Activated CD8-positive, alpha-beta memory T cell treated with anti-CD3 and anti-CD28 coated beads for 1 hour (primary cell): ENCODE results near the gene SLC6A15.

Experiments
- DNase-seq, 2 donors: peaks; one replicate each; pipeline ENCODE4 v3.0.0-alpha.2; 2020; ENCODE audit warnings: low read depth in 1 of 2; ENCODE audit errors: extremely low read depth in 1 of 2

The SLC6A15 gene

DNA sequence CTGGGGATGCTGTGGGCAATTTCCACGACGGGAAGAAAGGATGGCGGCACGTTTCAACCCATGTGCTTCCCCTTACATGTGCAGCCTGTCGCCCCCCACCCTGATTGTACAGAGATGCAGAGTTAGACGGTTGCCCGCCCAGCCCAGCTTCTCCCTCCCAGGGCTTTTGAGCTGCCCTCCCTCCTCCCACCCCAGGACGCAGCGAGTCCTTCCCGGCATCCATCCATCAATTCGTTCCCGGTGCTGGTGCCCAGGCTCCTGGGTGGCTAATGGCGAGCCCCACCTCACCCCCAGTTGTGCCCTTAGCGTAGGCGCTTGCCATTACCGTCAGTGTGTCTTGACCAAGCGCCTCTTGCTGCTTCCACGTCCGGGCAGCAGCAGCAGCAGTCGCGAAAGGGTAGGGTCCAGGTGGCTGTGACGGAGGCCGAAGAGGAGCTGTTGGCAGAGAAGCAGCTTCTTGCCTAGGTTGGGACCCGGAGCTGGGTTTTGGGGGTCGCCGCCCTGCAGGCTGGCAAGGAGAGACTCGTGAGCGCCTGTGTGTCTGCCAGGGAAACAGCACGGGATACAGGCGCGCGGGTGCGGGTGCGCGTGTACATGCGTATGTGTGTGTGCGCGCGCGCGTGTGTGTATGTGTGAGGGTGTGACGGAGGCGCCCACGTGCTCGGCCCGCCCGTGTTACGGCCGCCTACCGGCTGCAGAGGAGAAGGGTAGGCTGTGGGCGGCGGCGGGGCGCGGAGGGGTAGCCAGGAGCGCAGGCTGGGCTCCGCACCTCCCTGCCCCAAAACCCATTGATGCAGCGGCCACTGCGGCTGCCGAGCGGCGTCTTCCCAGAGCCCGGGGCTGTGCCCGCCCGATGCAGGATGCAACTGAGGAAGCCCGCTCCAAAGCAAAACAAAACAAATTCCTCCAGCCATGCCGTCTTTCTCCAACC, at the start of gene SLC6A15:
TSS of gene SLC6A15 (minus strand) at position 602 of the 931 bp plus-strand sequence. CDS start 20,679 bp downstream, outside the sequence.
- DNase-seq: no peak

DNA sequence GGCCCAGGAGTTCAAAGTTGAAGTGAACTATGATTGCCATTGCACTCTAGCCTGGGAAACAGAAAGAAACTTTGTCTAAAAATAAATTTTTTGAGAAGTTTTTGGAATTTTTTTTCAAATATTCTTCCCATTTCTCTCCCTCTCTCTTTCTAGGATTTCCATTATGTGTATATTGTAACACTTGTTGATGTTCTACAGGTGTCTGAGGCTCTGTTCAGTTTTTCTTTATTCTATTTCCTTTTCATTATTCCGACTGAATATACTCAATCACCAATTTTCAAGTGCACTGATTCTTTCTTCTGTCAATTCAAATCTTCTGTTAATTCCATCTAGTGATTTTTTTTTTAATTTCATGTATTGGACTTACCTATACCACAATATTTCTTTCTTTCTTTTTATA, 48.3 kb upstream of the SLC6A15 start:
- DNase-seq: no peak

GRCh38 chr12:84955298-84955697, 42.7 kb upstream of the SLC6A15 start:
- DNase-seq: no peak

GRCh38 chr12:84954415-84954814, 41.8 kb upstream of the SLC6A15 start:
- DNase-seq: no peak

DNA sequence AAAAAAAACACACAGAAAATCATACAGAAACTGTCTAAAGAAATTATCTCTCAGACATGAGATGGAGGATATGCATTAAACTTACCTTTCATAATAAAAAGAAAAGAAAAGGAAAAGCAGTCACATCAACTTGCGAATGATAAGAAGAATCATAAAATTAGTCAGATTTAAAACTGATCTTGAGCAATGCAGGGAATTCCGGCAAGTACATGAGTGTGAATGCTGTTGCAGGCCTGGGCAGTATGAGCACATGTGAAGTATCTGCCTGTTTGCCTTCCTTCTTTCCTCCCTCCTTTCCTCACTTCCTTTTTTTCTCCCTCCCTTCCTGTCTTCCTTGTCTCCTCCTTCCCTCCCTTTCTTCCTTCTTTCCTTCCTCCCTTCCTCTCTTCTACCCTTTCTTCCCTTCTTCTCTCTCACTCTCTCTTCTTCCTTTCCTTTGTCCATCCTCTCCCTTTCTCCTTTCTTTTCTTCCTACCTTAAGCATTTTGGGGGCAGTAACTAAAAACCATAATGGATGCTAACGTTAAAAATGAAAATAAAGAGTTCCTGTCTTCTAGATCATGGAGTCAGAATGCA, 38.5 kb upstream of the SLC6A15 start:
- DNase-seq: no peak

GRCh38 chr12:84946753-84947152, 34.2 kb upstream of the SLC6A15 start:
- DNase-seq: no peak

DNA sequence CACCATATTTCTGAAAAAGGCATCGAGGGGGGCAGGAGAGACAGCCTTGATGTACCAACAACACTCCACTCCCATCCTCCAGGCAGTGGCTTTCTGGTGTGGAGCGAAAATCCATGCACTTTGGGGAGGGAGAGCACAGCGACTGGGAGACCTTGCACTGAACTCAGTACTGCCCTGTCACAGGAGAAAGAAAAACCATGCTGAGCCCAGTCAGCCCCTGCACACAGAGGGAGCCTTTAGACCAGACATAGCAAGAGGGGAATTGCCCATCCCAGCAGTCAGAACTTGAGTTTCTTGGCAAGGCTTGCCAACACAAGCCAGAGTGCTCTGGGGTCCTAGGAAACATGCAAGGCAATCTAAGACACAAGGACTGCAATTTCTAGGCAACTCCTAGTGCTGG, 24.8 kb upstream of the SLC6A15 start:
- DNase-seq: no peak

DNA sequence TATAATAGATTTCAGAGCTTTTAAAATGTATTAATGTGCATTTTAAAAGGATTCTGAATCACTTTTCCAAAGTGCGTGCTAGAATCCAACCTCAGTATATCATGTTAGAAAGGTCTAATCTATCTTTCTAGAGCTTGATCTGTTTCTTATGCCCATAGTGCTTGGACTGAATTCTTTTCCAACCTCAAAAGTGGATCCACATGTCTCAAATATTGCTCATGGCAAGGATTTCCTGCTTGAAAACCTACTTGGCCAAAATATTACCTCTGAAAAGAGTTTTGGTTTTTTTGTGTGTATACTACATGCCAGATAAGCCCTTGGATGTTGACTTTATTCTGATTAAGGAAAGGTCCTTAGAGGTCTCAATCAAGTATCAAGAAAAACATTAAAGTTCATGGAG, 16.9 kb upstream of the SLC6A15 start:
- DNase-seq: no peak

- no peak for DNase-seq
Measured at GRCh38 chr12:84924981-84925380, 12.4 kb upstream of the SLC6A15 start.

GRCh38 chr12:84922693-84923092, 10.1 kb upstream of the SLC6A15 start:
- DNase-seq: no peak

DNA sequence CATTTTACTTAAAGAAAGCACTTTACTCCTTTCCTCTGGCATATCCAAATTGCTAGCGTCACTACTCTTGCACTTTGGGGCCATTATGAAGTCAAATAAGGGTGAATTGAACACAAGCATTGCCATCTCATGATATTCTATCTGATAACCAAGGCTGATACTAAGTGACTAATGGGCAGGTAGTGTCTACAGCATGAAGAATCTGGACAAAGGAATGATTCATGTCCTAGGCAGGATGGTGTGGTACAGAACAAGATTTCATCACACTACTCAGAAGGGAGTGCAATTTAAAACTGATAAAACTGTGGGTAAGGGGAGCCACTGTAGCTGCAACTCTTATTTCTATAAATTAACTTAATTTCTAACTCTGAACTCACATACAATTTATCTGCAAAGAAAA, 7.7 kb upstream of the SLC6A15 start:
- DNase-seq: no peak

- DNase-seq: no peak
Measured at GRCh38 chr12:84919271-84919670, 6.7 kb upstream of the SLC6A15 start.

DNA sequence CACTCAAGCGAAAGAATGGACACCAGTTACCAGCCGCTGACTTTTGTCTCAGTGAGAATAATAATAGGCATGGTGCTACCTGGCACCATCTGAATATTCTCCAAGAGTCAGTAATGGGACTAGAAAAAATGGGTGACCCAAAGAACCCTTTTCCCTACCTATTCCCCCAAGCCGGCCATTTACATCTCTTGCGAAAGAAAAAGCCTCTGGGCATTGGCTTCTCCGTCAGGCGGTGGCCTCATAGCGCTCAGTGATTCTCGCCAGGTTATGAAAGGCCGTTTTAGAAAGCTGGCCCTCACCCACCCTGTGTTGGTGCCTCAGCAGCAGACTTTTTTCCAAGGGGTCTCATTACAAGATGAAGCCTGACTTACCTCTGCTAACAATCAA, 523 bp upstream of the SLC6A15 start:
- DNase-seq: no peak

DNA sequence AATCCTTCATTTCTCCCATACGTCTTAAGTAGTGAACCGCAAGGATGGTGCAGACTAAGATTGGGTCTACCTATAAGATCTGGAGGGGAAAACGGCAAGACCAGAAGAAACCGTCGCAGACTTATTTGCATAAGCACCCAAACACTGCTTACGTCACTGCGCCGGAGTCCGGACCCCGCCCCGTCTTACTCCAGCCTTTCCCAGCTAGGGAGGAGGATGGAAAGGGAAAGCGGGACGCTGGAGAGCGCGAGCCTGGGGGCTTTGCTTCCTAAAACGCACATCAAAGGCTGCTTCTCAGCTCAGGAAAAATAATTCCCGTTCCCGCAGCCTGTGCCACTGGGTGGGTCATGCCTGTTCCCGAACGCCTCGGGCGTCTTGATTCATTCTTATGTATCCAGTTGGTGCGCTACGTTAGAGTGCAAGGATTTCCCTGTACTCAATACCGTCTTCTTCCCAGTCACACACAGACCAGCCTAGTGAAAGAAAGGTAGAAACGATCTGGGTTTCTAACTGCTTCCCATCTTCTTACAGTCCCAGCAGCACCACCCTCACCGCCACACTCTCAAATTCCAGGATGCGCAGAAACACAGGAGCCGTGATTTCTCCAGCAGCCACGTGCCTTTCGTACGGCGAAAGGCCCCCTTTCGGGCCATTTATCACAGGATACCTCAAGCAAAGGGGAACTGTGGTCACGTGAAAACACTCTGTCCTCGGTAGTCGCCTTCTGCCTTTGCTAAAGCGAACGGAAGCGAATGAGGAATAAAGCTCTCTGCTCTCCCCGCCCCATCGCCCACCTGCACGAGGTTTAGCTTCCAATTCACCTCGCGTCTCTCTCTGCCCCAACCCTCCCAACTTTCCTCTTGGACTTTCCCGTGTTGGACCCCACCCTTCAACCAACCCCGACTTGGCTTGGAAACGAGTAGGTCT, 1.1 kb downstream of the SLC6A15 start:
- DNase-seq: no peak

- no peak for DNase-seq
Measured at GRCh38 chr12:84910549-84911241, 1.9 kb downstream of the SLC6A15 start.

- no peak for DNase-seq
Measured at GRCh38 chr12:84904051-84904450, 8.5 kb downstream of the SLC6A15 start.

- no peak for DNase-seq
Measured at GRCh38 chr12:84891106-84891838, 21.3 kb downstream of the SLC6A15 start.

GRCh38 chr12:84889818-84890217, 22.8 kb downstream of the SLC6A15 start:
- DNase-seq: no peak

DNA sequence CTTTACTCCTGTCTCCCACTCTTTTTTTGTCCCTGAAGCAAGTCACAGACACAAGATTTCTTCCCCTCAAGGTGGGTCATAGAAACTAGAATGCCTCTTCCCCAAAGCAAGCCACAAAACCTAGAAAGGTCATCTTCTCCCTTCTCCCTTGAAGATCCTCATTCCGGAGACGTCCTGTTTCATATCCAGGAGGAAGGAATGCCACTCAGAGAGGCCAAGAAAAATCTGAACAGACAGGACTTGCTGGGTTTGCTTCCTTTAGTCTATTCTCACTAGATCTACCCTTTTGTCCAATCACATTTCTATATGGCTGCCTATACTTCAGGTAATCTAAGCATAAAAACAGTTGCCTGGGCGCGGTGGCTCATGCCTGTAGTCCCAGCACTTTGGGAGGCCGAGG, 23.7 kb downstream of the SLC6A15 start:
- no peak for DNase-seq

- DNase-seq: no peak
Measured at GRCh38 chr12:84877340-84877739, 35.3 kb downstream of the SLC6A15 start.
